ENCODE results near the gene PNLIPRP3. TPM values are rescaled to one million over a fixed set of nuclear protein-coding genes. Genes with fewer than 3 reads are reported as not detected.

PNLIPRP3 gene
- polyA plus RNA-seq, 3 donors: not detected

DNA sequence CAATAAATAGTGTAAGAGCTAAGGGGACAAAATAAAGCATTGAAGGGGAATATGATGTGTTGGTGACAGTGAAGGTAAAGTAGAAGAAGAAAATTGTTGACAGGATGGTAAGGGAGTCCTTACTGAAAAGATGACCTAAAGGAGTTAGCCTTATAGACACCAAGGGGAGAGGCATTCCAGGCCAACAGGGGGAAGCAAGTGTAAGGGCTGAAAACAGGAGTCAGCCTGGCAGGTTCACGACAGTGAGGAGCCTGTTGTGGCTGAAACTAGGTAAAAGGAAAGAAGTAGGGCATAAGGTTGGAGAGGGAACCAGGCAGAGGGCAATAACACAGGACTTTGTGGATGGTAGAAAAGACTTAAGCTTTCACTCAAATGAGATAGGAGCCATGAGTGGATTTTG is 34.0 kb downstream of the PNLIPRP3 start:
- Mint-ChIP-seq H3K27me3 (ENCODE audit: low read depth in 3 of 3) (peaks cover 0 to 4% (median 2%) of the 10 kb centered on the region in 3 donors), H3K9me3 (peaks cover 0 to 4% (median 0%) of the 10 kb centered on the region in 7 donors), H3K36me3 (no peaks in the 10 kb centered on the region), H3K4me3 (no peak overlapping the region), H3K27ac (no peak overlapping the region), H3K4me1 (peaks cover 25% of the 10 kb centered on the region)
- H4K20me1 ChIP-seq (ENCODE audit: insufficient read depth, low read length): no peaks in the 10 kb centered on the region
- H3K79me2 ChIP-seq (ENCODE audit: insufficient read depth, low read length): no peaks in the 10 kb centered on the region
- peaks cover 34 to 35% of the 10 kb centered on the region in 2 donors for H3K4me1 ChIP-seq (ENCODE audit: control insufficient read depth in 1 of 2, insufficient read depth in 2 of 2, low read length in 2 of 2)
- intact Hi-C loops (cut with micrococcal nuclease): no loop called here
- no peak overlapping the region for H3K9ac ChIP-seq (ENCODE audit: insufficient read depth, low read length, poor library complexity, severe bottlenecking)
- TF ChIP-seq, protein P1, sequence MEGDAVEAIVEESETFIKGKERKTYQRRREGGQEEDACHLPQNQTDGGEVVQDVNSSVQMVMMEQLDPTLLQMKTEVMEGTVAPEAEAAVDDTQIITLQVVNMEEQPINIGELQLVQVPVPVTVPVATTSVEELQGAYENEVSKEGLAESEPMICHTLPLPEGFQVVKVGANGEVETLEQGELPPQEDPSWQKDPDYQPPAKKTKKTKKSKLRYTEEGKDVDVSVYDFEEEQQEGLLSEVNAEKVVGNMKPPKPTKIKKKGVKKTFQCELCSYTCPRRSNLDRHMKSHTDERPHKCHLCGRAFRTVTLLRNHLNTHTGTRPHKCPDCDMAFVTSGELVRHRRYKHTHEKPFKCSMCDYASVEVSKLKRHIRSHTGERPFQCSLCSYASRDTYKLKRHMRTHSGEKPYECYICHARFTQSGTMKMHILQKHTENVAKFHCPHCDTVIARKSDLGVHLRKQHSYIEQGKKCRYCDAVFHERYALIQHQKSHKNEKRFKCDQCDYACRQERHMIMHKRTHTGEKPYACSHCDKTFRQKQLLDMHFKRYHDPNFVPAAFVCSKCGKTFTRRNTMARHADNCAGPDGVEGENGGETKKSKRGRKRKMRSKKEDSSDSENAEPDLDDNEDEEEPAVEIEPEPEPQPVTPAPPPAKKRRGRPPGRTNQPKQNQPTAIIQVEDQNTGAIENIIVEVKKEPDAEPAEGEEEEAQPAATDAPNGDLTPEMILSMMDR (IDR thresholded peaks at IDR 0.05): no peak
- WGBS (ENCODE audit: insufficient coverage): 91% methylated on average over 1 of the region's 1 CpG
- H3K36me3 ChIP-seq (replicated peaks in 1 of 2; ENCODE audit: control insufficient read depth in 1 of 2, insufficient read depth in 2 of 2, low read length in 2 of 2): no peaks in the 10 kb centered on the region
- no peaks in the 10 kb centered on the region for H3K27me3 ChIP-seq (ENCODE audit: control insufficient read depth in 2 of 2, insufficient read depth in 2 of 2, low read length in 2 of 2)
- no peak overlapping the region for H3K4me2 ChIP-seq (replicated peaks; ENCODE audit: extremely low read depth, low read length, poor library complexity, severe bottlenecking)
- no peak overlapping the region for H3K27ac ChIP-seq (ENCODE audit: low read depth in 1 of 2, low read length in 2 of 2)
- no peak overlapping the region for H2AFZ ChIP-seq (ENCODE audit: insufficient read depth, low read depth, low read length, poor library complexity, severe bottlenecking)
- no peak for DNase-seq
- H3K9me3 ChIP-seq (replicated peaks in 1 of 2; ENCODE audit: control insufficient read depth in 1 of 2, insufficient read depth in 1 of 2, low read length in 2 of 2): no peaks in the 10 kb centered on the region
- H3K4me3 ChIP-seq (replicated peaks in 1 of 3; ENCODE audit: low read depth in 2 of 3, low read length in 3 of 3): no peak overlapping the region

DNA sequence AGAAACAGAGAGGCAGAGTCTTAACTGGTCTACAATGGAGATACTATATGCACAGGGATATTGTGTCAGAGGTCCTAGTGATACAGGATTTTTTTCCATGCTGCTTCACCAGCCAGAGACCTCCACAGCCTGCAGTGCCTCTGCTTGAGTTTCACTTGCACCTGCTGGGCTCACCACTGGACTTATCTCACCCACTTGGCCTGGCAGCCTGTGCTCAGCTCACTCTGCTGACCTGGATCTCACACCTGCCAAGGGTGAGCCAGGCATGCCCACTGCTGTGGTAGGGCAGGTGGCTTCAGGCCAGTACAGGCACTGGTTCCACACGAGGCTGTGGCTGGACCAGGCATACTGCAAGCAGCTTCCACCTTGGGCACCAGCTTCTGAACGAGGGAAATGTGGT is 36.6 kb downstream of the PNLIPRP3 start:
- Histone ChIP-seq H3K9ac (ENCODE audit: insufficient read depth, low read length, poor library complexity, severe bottlenecking) (no peak overlapping the region), H3K27me3 (ENCODE audit: control insufficient read depth in 2 of 2, insufficient read depth in 2 of 2, low read length in 2 of 2) (no peaks in the 10 kb centered on the region), H3K36me3 (replicated peaks in 1 of 2; ENCODE audit: control insufficient read depth in 1 of 2, insufficient read depth in 2 of 2, low read length in 2 of 2) (no peaks in the 10 kb centered on the region), H3K9me3 (replicated peaks in 1 of 2; ENCODE audit: control insufficient read depth in 1 of 2, insufficient read depth in 1 of 2, low read length in 2 of 2) (no peaks in the 10 kb centered on the region), H2AFZ (ENCODE audit: insufficient read depth, low read depth, low read length, poor library complexity, severe bottlenecking) (no peak overlapping the region), H3K4me2 (replicated peaks; ENCODE audit: extremely low read depth, low read length, poor library complexity, severe bottlenecking) (no peak overlapping the region), H3K79me2 (ENCODE audit: insufficient read depth, low read length) (no peaks in the 10 kb centered on the region), H3K4me1 (ENCODE audit: control insufficient read depth in 1 of 2, insufficient read depth in 2 of 2, low read length in 2 of 2) (peaks cover 25 to 28% of the 10 kb centered on the region in 2 donors), H3K4me3 (replicated peaks in 1 of 3; ENCODE audit: low read depth in 2 of 3, low read length in 3 of 3) (no peak overlapping the region), H4K20me1 (ENCODE audit: insufficient read depth, low read length) (no peaks in the 10 kb centered on the region), H3K27ac (ENCODE audit: low read depth in 1 of 2, low read length in 2 of 2) (no peak overlapping the region)
- Mint-ChIP-seq H3K4me3 (no peak overlapping the region), H3K9me3 (peaks cover 0 to 4% (median 0%) of the 10 kb centered on the region in 7 donors), H3K36me3 (no peaks in the 10 kb centered on the region), H3K4me1 (peaks cover 20% of the 10 kb centered on the region), H3K27ac (no peak overlapping the region), H3K27me3 (ENCODE audit: low read depth in 3 of 3) (peaks cover 0 to 2% (median 0%) of the 10 kb centered on the region in 3 donors)
- no peak for DNase-seq
- TF ChIP-seq, protein P1 (IDR thresholded peaks at IDR 0.05): no peak
- intact Hi-C loops (cut with micrococcal nuclease): no loop called here
- WGBS (ENCODE audit: insufficient coverage): 51% methylated on average over 2 of the region's 2 CpGs

Data from CD14-positive monocyte (primary cell).